HFF-Myc (cell line): Measurements from ENCODE around the gene ARID3B.

Experiments used
- DNase-seq: peaks from one replicate; pipeline ENCODE4 v3.0.0-alpha.2; 2011; ENCODE audit warnings: low read depth; ENCODE audit errors: extremely low read depth
- H3K4me3 ChIP-seq: replicated peaks from 2 replicates; pipeline ENCODE4 v1.5.1; 2011; ENCODE audit warnings: low read depth, mild to moderate bottlenecking, control low read depth, low read length
- CTCF ChIP-seq: IDR thresholded peaks from 2 replicates; pipeline ENCODE4 v1.5.1; 2012; ENCODE audit warnings: mild to moderate bottlenecking, low read depth, low read length, control low read depth; ENCODE audit errors: missing control alignments

Gene ARID3B

DNA sequence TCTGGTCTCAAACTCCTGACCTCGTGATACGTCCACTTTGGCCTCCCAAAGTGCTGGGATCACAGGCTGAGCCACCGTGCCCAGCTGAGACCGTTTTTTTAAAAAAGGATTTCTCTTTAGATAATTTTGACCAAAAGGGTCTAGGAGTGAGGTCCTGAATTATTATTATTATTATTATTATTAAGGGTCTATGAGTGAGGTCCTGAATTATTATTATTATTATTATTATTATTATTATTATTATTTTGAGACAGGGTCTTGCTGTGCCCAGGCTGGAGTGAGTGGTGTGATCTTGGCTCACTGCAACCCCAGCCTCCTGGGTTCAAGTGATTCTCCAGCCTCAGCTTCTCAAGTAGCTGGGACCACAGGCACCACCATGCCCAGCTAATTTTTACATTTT, 20.6 kb upstream of the ARID3B start:
- no peak for DNase-seq
- no peak for TF ChIP-seq CTCF

DNA sequence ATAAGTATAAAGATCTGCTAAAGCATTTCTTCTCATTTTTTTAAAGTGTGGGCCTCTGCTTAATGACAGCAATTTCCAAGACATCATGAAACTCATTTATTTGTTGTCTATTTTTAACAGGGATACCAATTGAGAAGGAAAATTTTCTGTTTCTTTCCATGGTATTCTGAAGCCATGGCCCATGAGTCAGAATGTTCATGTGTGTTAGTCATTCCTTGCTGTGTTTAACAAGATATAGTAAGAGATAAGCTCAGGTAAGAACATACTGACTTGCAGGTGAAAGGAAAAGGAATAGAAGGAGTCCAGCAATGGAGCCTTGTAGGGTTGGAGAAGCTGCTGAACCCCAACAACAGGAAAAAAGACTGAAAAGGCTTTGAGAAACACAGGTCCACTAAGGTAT, 17.0 kb upstream of the ARID3B start:
- no peak for DNase-seq
- H3K4me3 ChIP-seq, result no peak overlapping the region
- TF ChIP-seq CTCF, result no peak

More for the DNA sequence above, 20.6 kb upstream of the ARID3B start:
- H3K4me3 ChIP-seq, result no peak overlapping the region

GRCh38 chr15:74525309-74525708, 15.7 kb upstream of the ARID3B start:
- no peak for TF ChIP-seq CTCF
- DNase-seq, result no peak
- no peak overlapping the region for H3K4me3 ChIP-seq

DNA sequence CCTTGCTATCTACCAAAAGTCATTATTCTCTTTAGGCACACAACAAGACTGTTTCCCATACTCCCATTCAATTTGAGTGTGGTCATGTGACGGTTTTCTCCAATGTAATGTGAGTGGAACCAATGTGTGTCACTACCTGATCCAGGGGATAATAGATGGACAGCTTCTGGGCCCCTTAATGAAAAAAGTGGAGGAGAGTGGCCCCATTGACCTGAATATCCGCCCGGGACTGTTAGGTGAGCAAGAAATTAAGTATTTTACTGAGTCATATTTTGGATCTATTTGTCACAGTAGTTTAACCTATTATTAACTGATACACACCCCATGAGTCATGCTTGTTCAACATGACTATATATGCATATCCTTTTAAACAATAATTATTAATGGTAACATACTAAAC, 15.1 kb upstream of the ARID3B start:
- no peak overlapping the region for H3K4me3 ChIP-seq
- no peak for TF ChIP-seq CTCF
- no peak for DNase-seq

DNA sequence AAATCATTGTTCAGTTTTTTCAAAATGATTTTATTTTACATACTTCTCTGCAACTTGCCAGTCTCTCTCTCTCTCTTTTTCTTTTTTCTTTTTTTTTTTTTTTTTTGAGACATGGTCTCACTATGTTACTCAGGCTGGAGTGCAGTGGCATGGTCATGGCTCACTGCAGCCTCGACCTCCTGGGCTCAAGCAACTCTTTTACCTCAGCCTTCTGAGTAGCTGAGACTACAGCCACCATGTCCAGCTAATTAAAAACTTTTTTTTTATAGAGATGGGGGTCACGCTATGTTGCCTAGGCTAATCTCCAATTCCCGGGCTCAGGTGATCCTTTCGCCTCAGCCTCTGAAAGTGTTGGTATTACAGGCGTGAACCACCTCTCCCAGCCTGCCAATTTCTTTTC, 12.1 kb upstream of the ARID3B start:
- no peak overlapping the region for H3K4me3 ChIP-seq
- DNase-seq, result no peak
- TF ChIP-seq CTCF, result no peak

DNA sequence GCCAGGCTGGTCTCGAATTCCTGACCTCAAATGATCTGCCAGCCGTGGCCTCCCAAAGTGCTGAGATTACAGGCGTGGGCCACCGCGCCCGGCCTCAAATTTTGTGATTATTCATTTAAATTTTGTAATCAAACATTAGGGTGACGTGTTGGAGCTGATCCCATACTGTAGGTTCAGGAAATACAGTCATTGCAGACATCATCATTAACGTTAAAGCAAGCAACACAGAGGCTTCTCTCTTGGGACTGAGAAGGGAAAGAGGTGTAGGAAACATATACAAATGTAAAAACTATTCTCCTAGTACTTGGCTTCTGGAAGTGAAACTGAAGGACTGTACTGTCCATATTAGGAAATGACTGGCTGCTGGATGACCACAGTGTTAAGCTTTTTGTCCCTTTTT, 11.1 kb upstream of the ARID3B start:
- DNase-seq, result no peak
- H3K4me3 ChIP-seq, result no peak overlapping the region

More for the DNA sequence above, 11.1 kb upstream of the ARID3B start:
- no peak for TF ChIP-seq CTCF
